Kidney (tissue), 14 donors: ENCODE results near the gene DYNLT2B. TPM values are rescaled to one million over a fixed set of nuclear protein-coding genes. Genes with fewer than 3 reads are reported as not detected.
"Not testable (repeated sequence)": the region's sequence is repeated elsewhere in the genome, so short reads cannot be mapped to it uniquely, and the experiment has no call there.

Source experiments
- DNase-seq, 5 donors: peaks; one replicate each; pipeline ENCODE4 v3.0.0-alpha.2; 2013 to 2020
- FAIRE-seq: peaks from 2 replicates; lab custom pipeline; 2012; peaks lifted over from hg19 to GRCh38; lab: Jason Lieb, UNC
- H3K27ac ChIP-seq, 2 donors: one replicate each; pipeline ENCODE4 v1.7.0; 2013; ENCODE audit warnings: low read depth in 2 of 2, low read length in 2 of 2, inconsistent platforms in 1 of 2
- H3K27me3 ChIP-seq: one replicate; pipeline ENCODE4 v1.7.1; 2013; ENCODE audit warnings: low read length, inconsistent platforms; ENCODE audit not compliant: control insufficient read depth, insufficient read depth
- H3K36me3 ChIP-seq, 3 donors: one replicate each; pipeline versions ENCODE4 v1.7.0 to v1.7.1; 2013; ENCODE audit warnings: low read length in 3 of 3, control low read depth in 1 of 3, inconsistent platforms in 1 of 3; ENCODE audit not compliant: insufficient read depth in 3 of 3, control insufficient read depth in 2 of 3
- H3K4me1 ChIP-seq, 3 donors: one replicate each; pipeline versions ENCODE4 v1.7.0 to v1.7.1; 2013; ENCODE audit warnings: low read length in 3 of 3, inconsistent platforms in 1 of 3, low read depth in 1 of 3; ENCODE audit not compliant: control insufficient read depth in 2 of 3, insufficient read depth in 2 of 3
- H3K4me3 ChIP-seq, 3 donors: one replicate each; pipeline versions ENCODE4 v1.7.0 to v1.8.1; 2013; ENCODE audit warnings: low read length in 3 of 3, control low read depth in 1 of 3, inconsistent platforms in 1 of 3
- H3K9ac ChIP-seq, 3 donors: one replicate each; pipeline versions ENCODE4 v1.7.0 to v1.7.1; 2013; ENCODE audit warnings: low read length in 3 of 3, control low read depth in 1 of 3, inconsistent platforms in 1 of 3
- H3K9me3 ChIP-seq, 3 donors: one replicate each; pipeline versions ENCODE4 v1.7.0 to v1.7.1; 2013; ENCODE audit warnings: low read length in 3 of 3, control low read depth in 1 of 3, inconsistent platforms in 1 of 3; ENCODE audit not compliant: control insufficient read depth in 2 of 3, insufficient read depth in 1 of 3
- intact Hi-C: fragments of 100-400 bp; cut with DNase I; formaldehyde crosslinking; loops from one replicate; pipeline ENCODE4 v1.11.1; 2022
- polyA plus RNA-seq: library from polyadenylated mRNA; stranded (reverse); fragments of 350-450 nt; fragmentation: Illumina TruSeq; extraction: RNeasy Lipid Tissue Mini Kit (QIAGEN cat#74804); gene quantifications from one replicate; pipeline ENCODE4 v1.2.3, GENCODE V29; 2014; ENCODE audit warnings: low read depth, low replicate concordance; ENCODE audit not compliant: insufficient read depth
- total RNA-seq: library from RNA; stranded (reverse); fragmentation: NEBNext Ultra II Directional; extraction: Animal tissue kit (Norgen Biotek cat#: 25700); gene quantifications from one replicate; pipeline ENCODE4 v1.2.1, GENCODE V29; 2021
- TF ChIP-seq, protein P1 (sequence below): IDR thresholded peaks from 3 replicates; pipeline ENCODE4 v1.5.1; 2012; ENCODE audit warnings: mild to moderate bottlenecking, moderate library complexity, borderline replicate concordance; ENCODE audit not compliant: insufficient read depth; ENCODE audit errors: extremely low read depth
- donor health status: control.
- donor health status: control.
- donor health status: control.
- donor health status: control.
- donor health status: control.
- donor health status: DM: yes; HTN: yes; CAD: no.
- donor health status: Normal renal cell carcinoma (clear cell type).

Gene DYNLT2B
- total and polyA plus RNA-seq, 2 donors from 2014 or later = 10.5 to 41.8 TPM

DNA sequence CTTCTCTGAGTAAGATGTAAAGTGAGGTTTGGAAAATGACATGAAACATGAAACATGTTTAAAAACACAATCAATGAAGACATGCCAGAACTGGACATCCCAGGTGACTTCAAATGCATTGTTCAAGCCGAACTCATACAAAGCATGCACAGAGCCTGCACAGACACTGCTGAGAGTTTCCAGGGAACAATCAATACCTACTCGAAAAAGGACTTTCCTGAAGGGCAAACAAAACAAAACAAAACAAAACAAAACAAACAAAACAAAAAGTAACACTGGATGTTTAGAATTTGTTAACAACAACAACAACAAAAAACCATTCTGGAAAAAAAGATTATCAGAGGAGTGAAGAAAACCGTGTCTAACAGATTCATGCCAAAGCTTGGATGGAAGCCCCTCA, 30.7 kb upstream of the DYNLT2B start:
- intact Hi-C loops = no loop called here
- DNase-seq (no peak), FAIRE-seq (no peak)
- Histone ChIP-seq H3K4me3 (no peak overlapping the region), H3K4me1 (no peaks in the 10 kb centered on the region), H3K36me3 (peaks cover 0 to 2% (median 0%) of the 10 kb centered on the region in 3 donors), H3K9ac (no peak overlapping the region), H3K27me3 (no peaks in the 10 kb centered on the region), H3K27ac (no peak overlapping the region), H3K9me3 (no peaks in the 10 kb centered on the region)
- TF ChIP-seq, protein P1, sequence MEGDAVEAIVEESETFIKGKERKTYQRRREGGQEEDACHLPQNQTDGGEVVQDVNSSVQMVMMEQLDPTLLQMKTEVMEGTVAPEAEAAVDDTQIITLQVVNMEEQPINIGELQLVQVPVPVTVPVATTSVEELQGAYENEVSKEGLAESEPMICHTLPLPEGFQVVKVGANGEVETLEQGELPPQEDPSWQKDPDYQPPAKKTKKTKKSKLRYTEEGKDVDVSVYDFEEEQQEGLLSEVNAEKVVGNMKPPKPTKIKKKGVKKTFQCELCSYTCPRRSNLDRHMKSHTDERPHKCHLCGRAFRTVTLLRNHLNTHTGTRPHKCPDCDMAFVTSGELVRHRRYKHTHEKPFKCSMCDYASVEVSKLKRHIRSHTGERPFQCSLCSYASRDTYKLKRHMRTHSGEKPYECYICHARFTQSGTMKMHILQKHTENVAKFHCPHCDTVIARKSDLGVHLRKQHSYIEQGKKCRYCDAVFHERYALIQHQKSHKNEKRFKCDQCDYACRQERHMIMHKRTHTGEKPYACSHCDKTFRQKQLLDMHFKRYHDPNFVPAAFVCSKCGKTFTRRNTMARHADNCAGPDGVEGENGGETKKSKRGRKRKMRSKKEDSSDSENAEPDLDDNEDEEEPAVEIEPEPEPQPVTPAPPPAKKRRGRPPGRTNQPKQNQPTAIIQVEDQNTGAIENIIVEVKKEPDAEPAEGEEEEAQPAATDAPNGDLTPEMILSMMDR = no peak

DNA sequence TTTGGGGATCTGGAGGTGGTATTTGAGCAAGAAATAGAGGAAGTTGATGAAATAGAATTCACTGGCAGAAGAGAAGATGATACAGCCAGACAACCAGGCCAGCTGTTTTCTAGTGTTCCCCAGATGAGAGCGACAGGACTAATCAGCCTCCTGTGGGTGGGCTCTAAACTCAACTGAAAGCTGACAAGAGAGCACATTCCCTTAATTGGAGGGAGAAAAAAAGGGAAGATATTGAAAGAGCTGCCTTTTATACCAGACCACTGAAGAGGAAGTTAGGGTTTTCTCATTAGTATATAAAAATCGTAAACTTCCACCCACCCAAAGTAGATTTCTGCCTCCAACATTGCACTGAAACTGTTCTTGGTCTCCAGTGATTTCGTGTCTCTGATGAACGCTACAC, 26.6 kb upstream of the DYNLT2B start:
- no peak for FAIRE-seq
- H3K36me3 ChIP-seq = no peaks in the 10 kb centered on the region
- H3K27ac ChIP-seq = no peak overlapping the region
- no peaks in the 10 kb centered on the region for H3K27me3 ChIP-seq
- TF ChIP-seq, protein P1 = no peak
- H3K9me3 ChIP-seq = no peaks in the 10 kb centered on the region
- DNase-seq = no peak
- no peak overlapping the region for H3K4me3 ChIP-seq
- no peaks in the 10 kb centered on the region for H3K4me1 ChIP-seq
- intact Hi-C loops = no loop called here
- H3K9ac ChIP-seq = no peak overlapping the region

DNA sequence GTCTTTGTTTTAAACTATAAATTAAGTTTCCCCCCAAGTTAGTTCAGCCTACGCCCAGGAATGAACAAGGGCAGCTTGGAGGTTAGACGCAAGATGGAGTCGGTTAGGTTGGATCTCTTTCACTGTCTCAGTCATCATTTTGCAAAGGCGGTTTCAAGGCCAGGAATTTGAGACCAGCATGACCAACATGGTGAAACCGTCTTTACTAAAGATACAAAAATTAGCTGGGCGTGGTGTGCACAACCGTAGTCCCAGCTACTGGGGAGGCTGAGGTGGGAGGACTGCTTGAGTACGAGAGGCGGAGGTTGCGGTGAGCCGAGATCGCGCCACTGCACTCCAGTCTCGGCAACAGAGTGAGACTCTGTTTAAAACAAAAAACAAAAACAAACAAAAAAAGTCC, 25.9 kb upstream of the DYNLT2B start:
- DNase-seq, H3K9ac ChIP-seq, H3K27me3 ChIP-seq, intact Hi-C loops, FAIRE-seq, H3K27ac ChIP-seq, H3K4me1 ChIP-seq, H3K4me3 ChIP-seq, H3K36me3 ChIP-seq, H3K9me3 ChIP-seq: not testable (repeated sequence)

DNA sequence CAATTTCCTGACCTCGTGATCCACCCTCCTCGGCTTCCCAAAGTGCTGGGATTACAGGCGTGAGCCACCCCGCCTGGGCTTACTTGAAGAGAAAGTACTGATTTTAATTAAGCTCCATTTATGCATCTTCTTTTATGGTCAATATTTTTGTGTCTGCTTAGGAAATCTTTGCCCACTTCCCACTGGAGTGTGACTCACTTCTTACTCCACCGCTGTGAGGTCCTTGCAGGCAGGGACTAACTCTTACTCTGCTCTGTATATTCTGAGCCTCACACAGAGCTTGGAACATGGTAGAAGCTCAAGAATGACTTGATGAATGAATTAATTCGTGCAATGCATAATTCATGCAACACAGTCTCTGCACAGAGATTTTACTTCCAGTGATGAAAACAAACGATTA, 23.1 kb upstream of the DYNLT2B start:
- intact Hi-C loops = no loop called here
- Histone ChIP-seq H3K36me3 (no peaks in the 10 kb centered on the region), H3K9ac (no peak overlapping the region), H3K4me1 (no peaks in the 10 kb centered on the region), H3K27ac (no peak overlapping the region), H3K9me3 (no peaks in the 10 kb centered on the region), H3K4me3 (no peak overlapping the region), H3K27me3 (no peaks in the 10 kb centered on the region)
- TF ChIP-seq, protein P1 = no peak
- DNase-seq (no peak), FAIRE-seq (no peak)
